ENCODE results near the gene MRAS.

The MRAS gene

GRCh38 chr3:138340511-138340910, 7.9 kb upstream of the MRAS start:
- no peak for DNase-seq (ENCODE audit: low read depth in 3 of 3)

- DNase-seq (ENCODE audit: low read depth in 3 of 3) = no peak
These were observed 3.6 kb upstream of the MRAS start for GRCh38 chr3:138344754-138345153.

GRCh38 chr3:138348754-138349739, 668 bp downstream of the MRAS start:
- DNase-seq (ENCODE audit: low read depth in 3 of 3) = no peak

- DNase-seq (ENCODE audit: low read depth in 3 of 3) = no peak
These were observed 1.7 kb downstream of the MRAS start for GRCh38 chr3:138349926-138350665.

- DNase-seq (ENCODE audit: low read depth in 3 of 3) = no peak
These were observed 2.8 kb downstream of the MRAS start for GRCh38 chr3:138351151-138351550.

GRCh38 chr3:138351916-138352550, 3.7 kb downstream of the MRAS start:
- DNase-seq (ENCODE audit: low read depth in 3 of 3) = no peak

GRCh38 chr3:138354376-138354775, 6.0 kb downstream of the MRAS start:
- DNase-seq (ENCODE audit: low read depth in 3 of 3) = no peak

- DNase-seq (ENCODE audit: low read depth in 3 of 3) = no peak
These were observed 6.7 kb downstream of the MRAS start for GRCh38 chr3:138355071-138355470.

GRCh38 chr3:138356730-138357405, 8.5 kb downstream of the MRAS start:
- DNase-seq (ENCODE audit: low read depth in 3 of 3) = no peak

- no peak for DNase-seq (ENCODE audit: low read depth in 3 of 3)
These were observed 11.0 kb downstream of the MRAS start for GRCh38 chr3:138359148-138359918.

- DNase-seq (ENCODE audit: low read depth in 3 of 3) = no peak
These were observed 11.8 kb downstream of the MRAS start for GRCh38 chr3:138359919-138360868.

- no peak for DNase-seq (ENCODE audit: low read depth in 3 of 3)
These were observed 12.6 kb downstream of the MRAS start for GRCh38 chr3:138360869-138361525.

- no peak for DNase-seq (ENCODE audit: low read depth in 3 of 3)
These were observed 13.2 kb downstream of the MRAS start for GRCh38 chr3:138361561-138361971.

GRCh38 chr3:138362538-138362937, 14.2 kb downstream of the MRAS start:
- no peak for DNase-seq (ENCODE audit: low read depth in 3 of 3)

- no peak for DNase-seq (ENCODE audit: low read depth in 3 of 3)
These were observed 14.9 kb downstream of the MRAS start for GRCh38 chr3:138363322-138363721.

GRCh38 chr3:138364356-138365252, 16.2 kb downstream of the MRAS start:
- DNase-seq (ENCODE audit: low read depth in 3 of 3) = no peak

- no peak for DNase-seq (ENCODE audit: low read depth in 3 of 3)
These were observed 16.8 kb downstream of the MRAS start for GRCh38 chr3:138365253-138365555.

- DNase-seq (ENCODE audit: low read depth in 3 of 3) = no peak
These were observed 17.8 kb downstream of the MRAS start for GRCh38 chr3:138366006-138366759.
